ENCODE data around the gene UNC93A.

Gene UNC93A

GRCh38 chr6:167270499-167271311 lies 20.4 kb upstream of the UNC93A start:
- no peak for TF ChIP-seq CTCF (IDR thresholded peaks at IDR 0.05; ENCODE audit: low read depth, low read length)
- no peak overlapping the region for H3K4me3 ChIP-seq (ENCODE audit: low read depth, low read length)

GRCh38 chr6:167272151-167272550 lies 19.0 kb upstream of the UNC93A start:
- TF ChIP-seq CTCF (IDR thresholded peaks at IDR 0.05; ENCODE audit: low read depth, low read length) = no peak

GRCh38 chr6:167272696-167273379 lies 18.3 kb upstream of the UNC93A start:
- no peak for TF ChIP-seq CTCF (IDR thresholded peaks at IDR 0.05; ENCODE audit: low read depth, low read length)
- H3K4me3 ChIP-seq (ENCODE audit: low read depth, low read length) = no peak overlapping the region

More at GRCh38 chr6:167272151-167272550, 19.0 kb upstream of the UNC93A start:
- H3K4me3 ChIP-seq (ENCODE audit: low read depth, low read length) = no peak overlapping the region

GRCh38 chr6:167274270-167274669 lies 16.8 kb upstream of the UNC93A start:
- TF ChIP-seq CTCF (IDR thresholded peaks at IDR 0.05; ENCODE audit: low read depth, low read length) = no peak
- H3K4me3 ChIP-seq (ENCODE audit: low read depth, low read length) = no peak overlapping the region

- no peak overlapping the region for H3K4me3 ChIP-seq (ENCODE audit: low read depth, low read length)
- TF ChIP-seq CTCF (IDR thresholded peaks at IDR 0.05; ENCODE audit: low read depth, low read length) = no peak
Measured at GRCh38 chr6:167275001-167275400, 16.1 kb upstream of the UNC93A start.

- H3K4me3 ChIP-seq (ENCODE audit: low read depth, low read length) = no peak overlapping the region
- TF ChIP-seq CTCF (IDR thresholded peaks at IDR 0.05; ENCODE audit: low read depth, low read length) = no peak
Measured at GRCh38 chr6:167275436-167275835, 15.7 kb upstream of the UNC93A start.

Data from WI38 (cell line).